ENCODE measurements around the gene CXCL12.

CXCL12 gene

GRCh38 chr10:44400541-44400940 lies 15.6 kb upstream of the CXCL12 start:
- no peak for TF ChIP-seq CTCF (IDR thresholded peaks at IDR 0.05; ENCODE audit: insufficient read depth, missing control alignments)
- DNase-seq (ENCODE audit: insufficient read length, low spot score) (no peak), FAIRE-seq (no peak)

- TF ChIP-seq CTCF (IDR thresholded peaks at IDR 0.05; ENCODE audit: insufficient read depth, missing control alignments), result no peak
- FAIRE-seq (no peak), DNase-seq (ENCODE audit: insufficient read length, low spot score) (no peak)
These were observed 15.0 kb upstream of the CXCL12 start for GRCh38 chr10:44399659-44400451.

- FAIRE-seq (no peak), DNase-seq (ENCODE audit: insufficient read length, low spot score) (no peak)
- TF ChIP-seq CTCF (IDR thresholded peaks at IDR 0.05; ENCODE audit: insufficient read depth, missing control alignments), result no peak
These were observed 14.1 kb upstream of the CXCL12 start for GRCh38 chr10:44398747-44399658.

GRCh38 chr10:44398271-44398670 lies 13.4 kb upstream of the CXCL12 start:
- FAIRE-seq, result no peak
- TF ChIP-seq CTCF (IDR thresholded peaks at IDR 0.05; ENCODE audit: insufficient read depth, missing control alignments), result no peak
- no peak for DNase-seq (ENCODE audit: insufficient read length, low spot score)

GRCh38 chr10:44397476-44398225 lies 12.8 kb upstream of the CXCL12 start:
- no peak for TF ChIP-seq CTCF (IDR thresholded peaks at IDR 0.05; ENCODE audit: insufficient read depth, missing control alignments)
- DNase-seq (ENCODE audit: insufficient read length, low spot score), result no peak
- FAIRE-seq, result no peak

- no peak for TF ChIP-seq CTCF (IDR thresholded peaks at IDR 0.05; ENCODE audit: insufficient read depth, missing control alignments)
- no peak for DNase-seq (ENCODE audit: insufficient read length, low spot score)
- no peak for FAIRE-seq
These were observed 11.8 kb upstream of the CXCL12 start for GRCh38 chr10:44396671-44397191.
